Measurements from ENCODE around the gene FBXW10.
A peak's percentile ranks its signal among the peaks of the same experiment; 100 is the strongest.
"Not testable (repeated sequence)": the region's sequence is repeated elsewhere in the genome, so short reads cannot be mapped to it uniquely, and the experiment has no call there.

FBXW10 gene

GRCh38 chr17:18772471-18772870, 28.6 kb downstream of the FBXW10 start:
- Mint-ChIP-seq H3K27ac (peak overlapping the region; percentile 30), H3K9me3 (no peaks in the 10 kb centered on the region), H3K4me1 (peaks cover 32% of the 10 kb centered on the region), H3K36me3 (ENCODE audit: low read depth) (no peaks in the 10 kb centered on the region), H3K4me3 (no peak overlapping the region), H3K27me3 (ENCODE audit: low read depth, poor library complexity) (peaks cover 7% of the 10 kb centered on the region)
- TF ChIP-seq CTCF (IDR thresholded peaks at IDR 0.05): no peak
- no peak for DNase-seq

GRCh38 chr17:18780991-18781718, 37.3 kb downstream of the FBXW10 start, which contains the start of gene TVP23B:
Gene TVP23B, plus strand, starts transcription at chr17:18781183. Its CDS starts 111 bp downstream, at chr17:18781294.
- H3K9me3 Mint-ChIP-seq; H3K27me3 Mint-ChIP-seq (ENCODE audit: low read depth, poor library complexity): not testable (repeated sequence)
- Mint-ChIP-seq H3K27ac (peak within 1 kb of the TSS; percentile 96), H3K4me1 (peaks cover 27% of the 10 kb centered on the region), H3K36me3 (ENCODE audit: low read depth) (peaks cover 20% of the 10 kb centered on the region), H3K4me3 (peak within 1 kb of the TSS; percentile 90)
- DNase-seq: peak; percentile 95

- peaks cover 28% of the 10 kb centered on the region for H3K4me1 Mint-ChIP-seq
- H3K27me3 Mint-ChIP-seq (ENCODE audit: low read depth, poor library complexity); DNase-seq; H3K9me3 Mint-ChIP-seq; H3K27ac Mint-ChIP-seq: not testable (repeated sequence)
- H3K36me3 Mint-ChIP-seq (ENCODE audit: low read depth): peaks cover 20% of the 10 kb centered on the region
- peak overlapping the region; percentile 81 for H3K4me3 Mint-ChIP-seq
Observed at GRCh38 chr17:18781805-18782204, 38.0 kb downstream of the FBXW10 start.

- peaks cover 36% of the 10 kb centered on the region for H3K4me1 Mint-ChIP-seq
- H3K9me3 Mint-ChIP-seq; H3K4me3 Mint-ChIP-seq; H3K27me3 Mint-ChIP-seq (ENCODE audit: low read depth, poor library complexity); DNase-seq: not testable (repeated sequence)
- H3K36me3 Mint-ChIP-seq (ENCODE audit: low read depth): peaks cover 42% of the 10 kb centered on the region
- H3K27ac Mint-ChIP-seq: peak overlapping the region; percentile 88
Observed at GRCh38 chr17:18785933-18786332, 42.1 kb downstream of the FBXW10 start.

GRCh38 chr17:18786890-18787289, 43.0 kb downstream of the FBXW10 start:
- not testable (repeated sequence) for H3K27me3 Mint-ChIP-seq (ENCODE audit: low read depth, poor library complexity); H3K4me3 Mint-ChIP-seq; H3K9me3 Mint-ChIP-seq; DNase-seq; H3K27ac Mint-ChIP-seq
- H3K36me3 Mint-ChIP-seq (ENCODE audit: low read depth): peaks cover 42% of the 10 kb centered on the region
- peaks cover 36% of the 10 kb centered on the region for H3K4me1 Mint-ChIP-seq

GRCh38 chr17:18791402-18791801, 47.5 kb downstream of the FBXW10 start:
- not testable (repeated sequence) for H3K27me3 Mint-ChIP-seq (ENCODE audit: low read depth, poor library complexity); DNase-seq; H3K9me3 Mint-ChIP-seq; H3K4me3 Mint-ChIP-seq; H3K27ac Mint-ChIP-seq
- peaks cover 31% of the 10 kb centered on the region for H3K4me1 Mint-ChIP-seq
- H3K36me3 Mint-ChIP-seq (ENCODE audit: low read depth): peaks cover 32% of the 10 kb centered on the region

GRCh38 chr17:18794841-18795240, 51.0 kb downstream of the FBXW10 start:
- Mint-ChIP-seq H3K27ac (peak overlapping the region; percentile 68), H3K36me3 (ENCODE audit: low read depth) (peaks cover 37% of the 10 kb centered on the region), H3K4me1 (peaks cover 19% of the 10 kb centered on the region)
- not testable (repeated sequence) for H3K9me3 Mint-ChIP-seq; DNase-seq; H3K27me3 Mint-ChIP-seq (ENCODE audit: low read depth, poor library complexity); H3K4me3 Mint-ChIP-seq

GRCh38 chr17:18796887-18797286, 53.0 kb downstream of the FBXW10 start:
- peaks cover 19% of the 10 kb centered on the region for H3K4me1 Mint-ChIP-seq
- not testable (repeated sequence) for H3K9me3 Mint-ChIP-seq; H3K27me3 Mint-ChIP-seq (ENCODE audit: low read depth, poor library complexity); H3K4me3 Mint-ChIP-seq; DNase-seq; H3K27ac Mint-ChIP-seq
- H3K36me3 Mint-ChIP-seq (ENCODE audit: low read depth): peaks cover 43% of the 10 kb centered on the region

- H3K4me3 Mint-ChIP-seq; H3K27me3 Mint-ChIP-seq (ENCODE audit: low read depth, poor library complexity); DNase-seq; H3K9me3 Mint-ChIP-seq; H3K4me1 Mint-ChIP-seq; H3K27ac Mint-ChIP-seq: not testable (repeated sequence)
- H3K36me3 Mint-ChIP-seq (ENCODE audit: low read depth): peaks cover 50% of the 10 kb centered on the region
Observed at GRCh38 chr17:18803458-18804245, 59.8 kb downstream of the FBXW10 start.

- not testable (repeated sequence) for H3K4me3 Mint-ChIP-seq; H3K27me3 Mint-ChIP-seq (ENCODE audit: low read depth, poor library complexity); H3K27ac Mint-ChIP-seq; H3K36me3 Mint-ChIP-seq (ENCODE audit: low read depth); DNase-seq; H3K4me1 Mint-ChIP-seq
- H3K9me3 Mint-ChIP-seq: peaks cover 14% of the 10 kb centered on the region
Observed at GRCh38 chr17:18815924-18816323, 72.1 kb downstream of the FBXW10 start.
